Muscle layer of colon (tissue), 2 donors: ENCODE results near the gene GLOD4.

Experiments
- H3K27ac ChIP-seq: one replicate; pipeline ENCODE4 v1.7.0; 2013; ENCODE audit warnings: low read depth, mild to moderate bottlenecking, low read length, moderate library complexity
- H3K27me3 ChIP-seq, 2 donors: one replicate each; pipeline ENCODE4 v1.7.0; 2013; ENCODE audit warnings: low read length in 2 of 2, mild to moderate bottlenecking in 2 of 2; ENCODE audit not compliant: insufficient read depth in 2 of 2, control insufficient read depth in 1 of 2
- H3K36me3 ChIP-seq: one replicate; pipeline ENCODE4 v1.7.0; 2013; ENCODE audit warnings: mild to moderate bottlenecking, low read length; ENCODE audit not compliant: insufficient read depth
- H3K4me1 ChIP-seq: one replicate; pipeline ENCODE4 v1.7.0; 2013; ENCODE audit warnings: mild to moderate bottlenecking, low read length; ENCODE audit not compliant: insufficient read depth
- H3K4me3 ChIP-seq, 2 donors: one replicate each; pipeline ENCODE4 v1.7.0; 2013; ENCODE audit warnings: low read length in 2 of 2, low read depth in 1 of 2, mild to moderate bottlenecking in 1 of 2, moderate library complexity in 1 of 2
- H3K9ac ChIP-seq: one replicate; pipeline ENCODE4 v1.7.0; 2013; ENCODE audit warnings: low read length
- H3K9me3 ChIP-seq: one replicate; pipeline ENCODE4 v1.7.0; 2013; ENCODE audit warnings: mild to moderate bottlenecking, low read length
- donor health status: abdominal sarcoma.
- donor health status: Adenocarcinoma of cecum.

The GLOD4 gene

DNA sequence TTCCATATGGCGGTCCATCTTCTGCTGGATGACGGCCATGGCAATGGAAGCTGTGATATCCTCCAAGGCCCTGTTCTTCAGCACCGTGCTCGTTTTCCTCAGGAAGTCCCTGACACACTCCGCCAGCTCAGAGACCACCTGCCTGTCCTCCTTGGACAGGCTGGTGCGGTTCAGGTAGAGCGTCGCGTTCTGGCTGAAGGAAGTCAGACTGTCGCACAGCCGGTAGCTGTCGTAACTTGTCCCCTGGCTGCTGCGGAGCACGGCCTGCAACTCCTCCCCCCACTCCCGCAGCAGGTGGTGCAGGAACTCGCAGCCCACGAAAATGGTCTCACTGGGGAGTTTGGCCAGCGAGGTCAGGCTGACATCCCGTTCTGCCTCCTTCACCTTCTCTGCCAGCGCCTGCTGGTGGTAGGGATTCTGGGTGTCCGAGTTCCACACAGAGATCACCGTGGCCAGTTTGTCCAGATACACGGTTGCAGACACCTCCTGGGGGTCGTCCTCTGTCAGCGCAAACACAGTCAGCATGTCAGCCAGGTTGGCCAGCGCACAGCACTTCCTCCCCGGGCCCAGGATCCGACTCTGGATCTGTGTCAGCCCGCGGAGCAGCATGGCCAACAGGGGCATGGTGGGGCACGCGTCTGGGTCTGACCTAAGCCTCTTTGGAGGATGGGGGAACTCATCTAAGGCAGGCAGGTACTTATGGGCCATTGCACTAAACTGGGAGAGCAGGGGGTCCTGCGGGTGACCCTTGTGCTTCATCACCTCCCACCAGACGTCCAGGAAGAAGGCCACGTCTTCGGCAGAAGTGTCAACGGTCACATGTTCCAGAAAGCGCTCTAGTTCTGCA, 35.1 kb downstream of the GLOD4 start:
- Histone ChIP-seq H3K9ac (no peak overlapping the region), H3K27me3 (no peaks in the 10 kb centered on the region), H3K27ac (no peak overlapping the region), H3K9me3 (no peaks in the 10 kb centered on the region), H3K4me1 (peaks cover 21% of the 10 kb centered on the region), H3K36me3 (peaks cover 44% of the 10 kb centered on the region), H3K4me3 (no peak overlapping the region)

DNA sequence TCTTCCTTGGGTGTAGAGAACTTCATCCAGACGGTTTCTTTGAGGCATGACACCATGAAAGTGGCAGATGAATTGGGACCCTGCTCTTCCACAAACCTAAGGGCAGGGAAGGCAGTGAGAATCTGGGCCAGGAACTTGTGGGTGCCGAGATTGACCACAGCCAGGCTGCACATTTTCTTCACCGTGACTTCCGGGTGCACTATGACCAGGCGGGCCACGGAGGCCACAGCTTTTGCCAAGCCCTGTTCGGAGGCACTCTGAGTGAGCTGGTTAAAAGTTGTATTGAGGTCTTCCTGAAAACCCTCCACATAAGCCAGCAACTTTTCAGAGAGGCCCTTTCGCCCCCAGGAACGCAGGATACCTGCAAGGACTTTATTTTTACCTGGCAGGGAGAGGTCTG, 35.9 kb downstream of the GLOD4 start:
- H3K36me3 ChIP-seq, result peaks cover 53% of the 10 kb centered on the region
- H3K4me1 ChIP-seq, result peaks cover 18% of the 10 kb centered on the region
- no peaks in the 10 kb centered on the region for H3K27me3 ChIP-seq
- H3K9me3 ChIP-seq, result no peaks in the 10 kb centered on the region
- H3K9ac ChIP-seq, result no peak overlapping the region
- H3K27ac ChIP-seq, result no peak overlapping the region
- no peak overlapping the region for H3K4me3 ChIP-seq

DNA sequence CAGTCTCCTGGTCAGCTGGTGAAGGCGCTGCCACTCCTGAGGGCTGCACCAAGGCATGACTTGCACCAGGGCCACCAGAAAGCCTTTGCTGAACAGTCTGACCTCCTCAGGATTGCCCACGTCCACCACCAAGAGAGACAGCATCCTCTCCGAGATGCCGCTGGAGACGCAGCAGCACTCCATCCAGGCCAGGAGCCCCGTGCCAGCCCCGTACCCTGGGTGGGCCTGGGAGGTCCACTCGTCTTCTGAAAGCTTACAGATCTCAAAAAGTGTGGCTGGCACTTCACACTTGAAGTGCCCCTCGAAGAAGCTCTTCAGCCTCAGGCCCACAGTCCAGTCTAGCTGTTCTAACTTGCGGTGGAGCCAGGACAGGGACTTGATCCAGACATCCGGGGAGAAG, 36.7 kb downstream of the GLOD4 start:
- no peaks in the 10 kb centered on the region for H3K27me3 ChIP-seq
- H3K27ac ChIP-seq, result no peak overlapping the region
- no peak overlapping the region for H3K4me3 ChIP-seq
- no peaks in the 10 kb centered on the region for H3K9me3 ChIP-seq
- peaks cover 10% of the 10 kb centered on the region for H3K4me1 ChIP-seq
- H3K36me3 ChIP-seq, result peaks cover 57% of the 10 kb centered on the region
- H3K9ac ChIP-seq, result no peak overlapping the region

DNA sequence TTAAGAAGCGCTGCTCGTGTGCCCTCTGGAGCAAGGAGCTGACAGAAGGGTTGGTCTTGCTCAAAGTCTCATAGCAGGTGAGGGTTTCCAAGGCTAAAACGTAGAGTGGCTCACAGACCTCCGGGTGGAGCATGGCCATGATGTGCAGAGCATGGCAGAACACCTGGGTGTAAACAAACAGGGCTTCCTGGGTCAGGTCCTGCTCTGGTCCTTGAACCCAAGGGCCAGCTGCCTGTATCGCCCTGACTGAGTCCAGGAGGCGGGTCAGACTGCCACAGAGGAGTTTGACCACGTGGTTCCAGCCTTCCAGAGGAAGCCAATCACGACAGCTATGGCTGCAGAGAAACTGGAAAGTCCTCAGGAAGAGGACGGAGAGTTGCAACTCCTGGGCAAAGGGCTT, 37.1 kb downstream of the GLOD4 start:
- Histone ChIP-seq H3K9ac (no peak overlapping the region), H3K4me3 (no peak overlapping the region), H3K4me1 (peaks cover 5% of the 10 kb centered on the region), H3K27ac (no peak overlapping the region), H3K9me3 (no peaks in the 10 kb centered on the region), H3K27me3 (no peaks in the 10 kb centered on the region), H3K36me3 (peaks cover 61% of the 10 kb centered on the region)

DNA sequence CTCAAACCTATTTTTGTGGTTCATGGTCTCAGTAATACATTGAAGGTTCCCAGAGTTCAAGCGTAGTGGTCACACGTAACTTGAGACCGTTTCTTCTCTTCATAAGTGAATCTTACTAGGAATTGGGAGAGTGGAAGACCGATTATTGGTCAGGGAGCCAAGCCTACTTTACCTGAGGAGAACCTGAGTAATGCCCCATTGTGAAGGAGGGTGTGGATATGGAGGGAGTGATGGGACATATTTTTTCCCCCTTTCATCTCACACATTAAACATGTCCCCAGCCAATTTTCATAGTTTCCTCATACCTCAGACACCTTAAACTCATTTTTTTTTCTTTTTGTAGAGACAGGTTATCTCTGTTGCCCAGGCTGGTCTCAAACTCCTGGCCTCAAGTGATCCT, 38.9 kb downstream of the GLOD4 start:
- no peak overlapping the region for H3K27ac ChIP-seq
- H3K36me3 ChIP-seq, result peaks cover 61% of the 10 kb centered on the region
- no peak overlapping the region for H3K9ac ChIP-seq
- H3K4me1 ChIP-seq, result no peaks in the 10 kb centered on the region
- no peak overlapping the region for H3K4me3 ChIP-seq
- H3K9me3 ChIP-seq, result no peaks in the 10 kb centered on the region
- no peaks in the 10 kb centered on the region for H3K27me3 ChIP-seq

DNA sequence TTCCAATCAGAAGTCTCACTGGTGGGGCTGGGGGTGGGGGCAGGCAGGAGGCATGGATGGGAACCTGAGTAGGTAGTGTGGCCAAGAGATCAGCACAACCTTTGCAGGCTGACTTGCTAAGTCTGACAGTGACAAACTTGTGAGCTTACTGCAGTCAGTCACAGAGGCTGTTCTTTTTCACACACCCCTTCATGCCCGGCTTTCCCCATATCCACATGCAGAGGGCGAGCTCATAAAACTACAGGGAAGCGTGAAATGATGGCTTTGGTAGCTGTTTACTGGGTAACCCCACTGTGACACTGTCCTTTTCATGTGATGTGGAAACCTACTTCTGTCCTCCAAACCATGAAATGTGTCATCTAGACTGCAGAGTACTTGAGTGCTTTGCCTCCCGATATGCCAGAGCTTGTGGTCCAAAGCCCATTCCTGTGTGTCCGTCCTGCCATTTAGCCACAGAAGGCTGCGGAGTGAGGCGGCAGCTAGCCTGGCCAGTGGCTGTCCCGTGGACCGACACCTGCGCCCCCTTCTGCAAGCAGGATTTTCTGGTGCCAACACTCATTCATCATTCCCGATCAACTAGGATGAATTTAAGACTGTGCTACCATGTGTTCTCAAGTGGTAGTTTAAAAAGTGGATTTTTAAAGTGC, 39.8 kb downstream of the GLOD4 start:
- Histone ChIP-seq H3K27me3 (no peaks in the 10 kb centered on the region), H3K27ac (no peak overlapping the region), H3K9ac (no peak overlapping the region), H3K4me3 (no peak overlapping the region), H3K9me3 (no peaks in the 10 kb centered on the region), H3K36me3 (peaks cover 53% of the 10 kb centered on the region), H3K4me1 (no peaks in the 10 kb centered on the region)

DNA sequence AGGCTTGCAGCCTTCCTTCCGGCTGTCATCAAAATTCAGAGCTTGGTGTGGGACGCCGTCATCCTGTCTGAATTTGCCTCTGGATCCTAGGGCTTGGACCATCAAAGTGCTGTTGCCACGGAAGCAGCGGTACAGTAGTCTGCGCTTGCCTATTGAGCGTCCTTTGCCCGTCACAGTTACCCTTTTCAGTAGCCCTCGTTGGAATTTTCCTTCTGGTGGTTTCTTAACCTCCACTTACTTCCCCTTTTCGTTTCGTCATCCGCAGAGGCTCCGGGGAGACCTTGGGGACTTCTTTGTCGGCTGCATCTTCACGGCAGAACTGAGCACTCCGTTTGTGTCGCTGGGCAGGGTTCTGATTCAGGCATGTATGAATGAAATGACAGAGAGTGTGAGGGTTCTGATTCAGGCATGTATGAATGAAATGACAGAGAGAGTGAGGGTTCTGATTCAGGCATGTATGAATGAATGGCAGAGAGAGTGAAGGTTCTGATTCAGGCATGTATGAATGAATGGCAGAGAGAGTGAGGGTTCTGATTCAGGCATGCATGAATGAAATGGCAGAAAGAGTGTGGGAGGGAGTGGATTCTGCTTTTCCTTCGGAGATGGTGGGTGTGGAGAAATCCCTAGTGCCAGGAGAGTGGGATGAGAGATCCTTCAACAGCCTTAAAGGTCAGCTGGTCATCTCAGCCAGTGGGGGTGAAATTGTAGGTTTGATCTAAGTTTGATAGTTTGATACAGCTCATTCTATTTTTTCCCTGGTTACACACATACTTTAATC, 41.7 kb downstream of the GLOD4 start:
- H3K9ac ChIP-seq, result no peak overlapping the region
- peaks cover 35% of the 10 kb centered on the region for H3K36me3 ChIP-seq
- no peaks in the 10 kb centered on the region for H3K27me3 ChIP-seq
- no peaks in the 10 kb centered on the region for H3K9me3 ChIP-seq
- no peak overlapping the region for H3K4me3 ChIP-seq
- no peak overlapping the region for H3K27ac ChIP-seq
- H3K4me1 ChIP-seq, result no peaks in the 10 kb centered on the region

DNA sequence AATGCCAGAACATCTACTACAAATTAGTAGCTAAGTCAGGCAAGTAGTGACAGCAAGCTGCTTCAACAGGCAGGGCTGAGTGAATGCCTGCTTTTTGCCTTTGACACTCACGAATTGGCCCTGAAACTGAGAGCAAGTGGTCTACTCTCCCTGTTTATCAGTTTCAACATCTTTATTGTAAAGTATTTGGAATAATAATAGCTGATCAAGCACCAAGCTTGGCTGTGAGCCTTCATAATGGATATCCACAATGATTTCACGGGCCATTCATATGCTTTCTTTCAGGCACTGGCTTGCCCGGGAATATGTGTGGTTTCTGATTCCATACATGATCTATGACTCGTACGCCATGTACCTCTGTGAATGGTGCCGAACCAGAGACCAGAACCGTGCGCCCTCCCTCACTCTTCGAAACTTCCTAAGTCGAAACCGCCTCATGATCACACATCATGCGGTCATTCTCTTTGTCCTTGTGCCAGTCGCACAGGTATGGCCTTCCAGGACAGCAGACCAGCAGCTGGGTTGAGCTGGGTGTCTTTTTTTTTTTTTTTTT, 44.4 kb downstream of the GLOD4 start:
- H3K4me3 ChIP-seq, result no peak overlapping the region
- H3K27ac ChIP-seq, result no peak overlapping the region
- H3K27me3 ChIP-seq, result no peaks in the 10 kb centered on the region
- peaks cover 17% of the 10 kb centered on the region for H3K36me3 ChIP-seq
- peaks cover 5% of the 10 kb centered on the region for H3K4me1 ChIP-seq
- no peak overlapping the region for H3K9ac ChIP-seq
- no peaks in the 10 kb centered on the region for H3K9me3 ChIP-seq

DNA sequence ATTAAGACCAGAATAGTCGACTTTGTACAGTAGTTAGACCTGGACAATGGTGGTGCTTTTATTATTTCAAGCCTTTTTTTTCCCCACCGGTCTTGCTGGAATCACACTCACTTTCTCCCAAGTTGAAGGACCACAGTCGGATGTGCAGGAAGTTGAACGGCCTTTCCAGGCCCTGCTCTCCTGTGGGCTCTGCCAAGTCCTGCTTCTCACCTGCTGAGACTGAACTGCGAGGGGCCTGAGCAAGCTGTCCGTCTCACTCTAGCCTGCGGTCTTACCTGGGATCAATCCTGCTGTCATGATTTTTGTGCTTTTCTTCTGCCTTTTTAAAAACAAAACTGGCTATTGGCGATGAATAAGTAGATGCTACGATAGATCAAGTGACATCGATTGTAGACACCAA, 48.3 kb downstream of the GLOD4 start:
- Histone ChIP-seq H3K27ac (no peak overlapping the region), H3K9ac (no peak overlapping the region), H3K36me3 (no peaks in the 10 kb centered on the region), H3K4me1 (peaks cover 12% of the 10 kb centered on the region), H3K27me3 (no peaks in the 10 kb centered on the region), H3K4me3 (no peak overlapping the region), H3K9me3 (no peaks in the 10 kb centered on the region)

DNA sequence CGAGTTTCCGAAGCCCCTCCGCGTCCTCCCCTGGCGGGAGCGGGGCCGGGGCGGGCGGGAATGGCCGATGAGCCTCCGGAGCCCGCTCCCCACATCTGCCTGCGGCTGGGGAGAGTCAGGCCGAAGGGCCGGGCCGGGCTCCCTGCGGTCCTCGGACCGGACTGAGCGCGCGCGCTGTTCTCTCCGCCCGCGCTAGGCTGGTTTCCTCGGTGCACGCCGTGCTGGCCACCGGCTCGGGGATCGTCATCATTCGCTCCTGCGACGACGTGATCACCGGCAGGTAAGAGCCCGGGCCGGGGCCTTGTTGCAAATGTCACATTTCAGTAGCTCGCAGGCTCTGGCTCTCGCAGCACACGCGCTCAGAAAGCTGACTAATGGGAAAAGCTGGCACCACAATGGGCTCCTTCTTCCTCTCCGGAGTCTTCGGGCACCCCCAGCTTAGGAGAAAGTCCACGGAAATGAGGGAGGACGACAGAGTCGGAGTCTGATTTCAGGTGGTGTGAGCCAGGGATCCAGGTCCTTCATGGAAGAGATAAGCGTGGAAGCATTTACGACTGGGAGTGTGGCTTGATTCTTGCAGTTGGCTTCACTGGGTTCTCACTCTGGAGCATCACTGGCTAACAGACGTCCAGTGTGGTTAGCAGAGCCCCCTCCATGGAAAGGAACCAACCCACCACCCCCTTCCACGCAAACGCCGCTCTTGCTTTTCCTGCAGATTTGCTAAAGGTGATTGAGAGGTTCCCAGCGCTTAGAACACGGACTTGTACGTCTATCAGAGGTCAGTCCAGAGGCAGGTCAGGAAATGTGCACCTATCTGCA, 49.0 kb downstream of the GLOD4 start:
- no peaks in the 10 kb centered on the region for H3K36me3 ChIP-seq
- peak overlapping the region; percentile 63 for H3K27ac ChIP-seq
- H3K4me3 ChIP-seq, result peak overlapping the region; percentile 55 to 77
- no peaks in the 10 kb centered on the region for H3K9me3 ChIP-seq
- H3K4me1 ChIP-seq, result peaks cover 12% of the 10 kb centered on the region
- H3K9ac ChIP-seq, result no peak overlapping the region
- no peaks in the 10 kb centered on the region for H3K27me3 ChIP-seq
